GM19372 (cell line): ENCODE data around the gene DUSP28.
"Not testable (repeated sequence)": the region's sequence is repeated elsewhere in the genome, so short reads cannot be mapped to it uniquely, and the experiment has no call there.

Experiments
- ATAC-seq: cut with Tn5 transposase; IDR thresholded peaks from one replicate; pipeline ENCODE4 v1.9.1; 2021; ENCODE audit warnings: mild to moderate bottlenecking, low read depth, moderate library complexity; ENCODE audit not compliant: unreplicated experiment

Gene DUSP28

DNA sequence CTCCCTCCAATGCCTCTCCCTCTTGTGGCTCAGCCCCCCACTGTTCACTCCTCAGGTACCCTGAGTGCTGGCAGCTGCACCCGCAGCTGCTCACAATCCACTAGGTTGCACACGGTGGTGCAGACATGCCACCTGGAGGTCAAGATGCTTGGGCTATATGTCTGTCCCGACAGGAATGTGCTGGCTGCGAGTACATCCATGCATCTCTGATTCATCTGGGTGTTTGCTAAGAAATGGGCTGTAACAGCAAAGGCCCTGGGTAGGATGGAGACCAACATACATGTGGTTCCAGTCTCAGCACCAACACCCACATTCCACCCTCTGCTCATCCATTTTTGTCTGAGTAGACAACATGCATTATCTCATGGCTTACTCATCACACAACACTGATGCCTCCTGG, 33.6 kb upstream of the DUSP28 start:
- ATAC-seq = no peak

GRCh38 chr2:240527153-240527750, 32.9 kb upstream of the DUSP28 start:
- no peak for ATAC-seq

GRCh38 chr2:240528406-240529040, 31.6 kb upstream of the DUSP28 start:
- ATAC-seq = no peak

- no peak for ATAC-seq
Measured at GRCh38 chr2:240529344-240529999, 30.7 kb upstream of the DUSP28 start.

DNA sequence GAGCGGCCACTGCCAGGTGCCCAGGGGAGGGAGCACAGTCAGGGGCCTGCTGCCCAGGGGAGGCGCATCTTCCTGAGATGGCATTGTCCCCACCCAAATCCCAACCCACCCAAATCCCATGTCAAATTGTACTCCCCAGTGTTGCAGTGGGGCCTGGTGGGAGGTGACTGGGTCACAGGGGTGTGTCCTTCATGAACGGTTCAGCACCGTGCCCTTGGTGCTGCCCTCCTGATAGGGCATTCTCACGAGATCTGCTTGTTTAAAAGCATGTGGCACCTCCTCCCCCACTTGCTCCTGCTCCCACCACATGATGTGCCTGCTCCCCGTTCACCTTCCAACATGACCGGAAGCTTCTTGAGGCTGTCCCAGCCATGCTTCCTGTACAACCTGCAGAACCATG, 30.0 kb upstream of the DUSP28 start:
- no peak for ATAC-seq

DNA sequence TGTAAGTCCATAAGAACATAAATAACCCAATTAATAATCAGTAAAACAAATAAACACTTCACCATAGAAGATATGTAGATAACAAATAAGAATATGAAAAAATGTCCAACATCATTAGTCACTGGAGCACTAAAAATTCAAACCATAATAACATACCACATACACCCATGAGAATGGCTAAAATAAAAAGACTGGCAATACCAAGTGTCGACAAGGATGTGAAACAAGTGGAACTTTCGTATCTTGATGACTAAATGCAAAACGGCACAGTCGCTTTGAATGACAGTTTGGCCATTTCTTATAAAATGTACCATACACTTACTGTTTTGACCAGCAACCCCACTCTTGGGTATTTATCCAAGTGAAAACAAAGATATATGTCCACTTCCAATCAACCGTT, 29.1 kb upstream of the DUSP28 start:
- no peak for ATAC-seq

GRCh38 chr2:240532031-240532775, 28.0 kb upstream of the DUSP28 start:
- ATAC-seq = no peak

DNA sequence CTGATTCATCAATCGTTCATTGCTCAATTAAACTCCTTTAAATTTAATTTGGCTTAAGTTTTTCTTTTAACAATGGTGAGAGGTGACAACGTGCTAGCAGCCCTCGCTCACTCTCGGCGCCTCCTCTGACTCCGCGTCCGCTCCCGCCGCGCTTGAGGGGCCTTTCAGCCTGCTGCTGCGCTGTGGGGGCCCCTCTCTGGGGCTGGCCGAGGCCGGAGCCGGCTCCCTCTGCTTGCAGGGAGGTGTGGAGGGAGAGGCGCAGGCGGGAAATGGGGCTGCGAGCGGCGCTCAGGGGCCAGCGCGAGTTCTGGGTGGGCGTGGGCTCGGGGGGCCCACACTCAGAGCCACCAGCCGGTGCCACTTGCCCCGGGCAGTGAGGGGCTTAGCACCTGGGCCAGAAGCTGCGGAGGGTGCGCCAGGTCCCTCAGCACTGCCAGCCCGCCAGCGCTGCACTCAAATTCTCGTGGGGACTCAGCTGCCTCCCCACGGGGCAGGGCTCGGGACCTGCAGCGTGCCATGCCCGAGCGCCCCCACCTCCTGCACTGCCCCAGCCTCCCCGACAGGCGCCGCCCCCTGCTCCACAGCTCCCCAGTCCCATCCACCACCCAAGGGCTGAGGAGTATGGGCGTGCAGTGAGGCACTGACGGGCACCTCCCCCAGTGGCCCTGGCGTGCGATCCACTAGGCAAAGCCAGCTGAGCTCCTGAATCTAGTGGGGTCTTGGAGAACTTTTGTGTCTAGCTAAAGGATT, 22.0 kb upstream of the DUSP28 start:
- ATAC-seq = no peak

DNA sequence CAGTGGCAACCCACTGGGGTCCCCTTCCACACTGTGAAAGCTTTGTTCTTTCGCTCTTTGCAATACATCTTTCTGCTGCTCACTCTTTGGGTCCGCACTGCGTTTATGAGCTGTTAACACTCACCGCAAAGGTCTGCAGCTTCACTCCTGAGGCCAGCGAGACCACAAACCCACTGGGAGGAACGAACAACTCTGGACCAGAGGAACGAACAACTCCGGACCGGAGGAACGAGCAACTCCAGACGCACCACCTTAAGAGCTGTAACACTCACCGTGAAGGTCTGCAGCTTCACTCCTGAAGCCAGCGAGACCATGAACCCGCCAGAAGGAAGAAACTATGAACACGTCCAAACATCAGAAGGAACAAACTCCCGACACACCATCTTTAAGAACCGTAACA, 21.1 kb upstream of the DUSP28 start:
- not testable (repeated sequence) for ATAC-seq

DNA sequence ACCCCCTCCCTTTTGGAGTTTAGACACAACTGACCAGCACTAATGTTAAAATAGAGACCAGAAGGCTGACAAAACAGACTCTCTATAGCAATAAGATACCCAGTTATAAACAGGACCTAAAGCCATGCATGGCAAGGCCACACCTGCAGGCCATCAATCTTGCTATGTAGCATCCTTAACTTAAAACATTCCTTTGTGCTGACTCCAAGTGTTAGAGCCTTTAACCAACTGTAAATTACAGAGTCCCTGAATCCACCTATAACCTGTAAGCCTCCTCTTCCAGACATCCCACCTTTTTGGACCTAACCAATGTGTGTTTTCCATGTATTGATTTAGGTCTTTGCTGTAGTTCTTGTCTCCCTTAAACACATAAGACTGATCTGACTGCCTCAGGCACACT, 20.3 kb upstream of the DUSP28 start:
- no peak for ATAC-seq

GRCh38 chr2:240551288-240551687, 8.9 kb upstream of the DUSP28 start:
- no peak for ATAC-seq

DNA sequence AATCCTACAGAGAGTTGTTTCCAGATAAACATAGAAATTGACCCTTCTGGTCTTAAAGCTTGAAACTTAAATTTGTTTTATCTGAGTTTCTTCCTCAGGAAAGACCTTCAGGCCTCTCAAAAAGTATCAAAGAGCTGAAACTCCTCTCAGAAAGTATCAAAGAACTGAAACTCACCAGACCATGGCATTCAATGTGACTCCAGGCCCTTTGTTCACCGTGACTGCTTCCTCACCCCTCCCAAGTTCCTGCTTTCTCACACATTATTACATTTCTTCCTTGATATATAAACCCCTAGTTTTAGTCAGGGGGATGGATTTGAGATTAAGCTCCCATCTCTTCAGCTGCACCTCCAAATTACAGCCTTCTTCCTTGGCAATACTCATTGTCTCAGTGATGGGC, 8.3 kb upstream of the DUSP28 start:
- ATAC-seq = no peak

GRCh38 chr2:240553956-240554480, 6.1 kb upstream of the DUSP28 start:
- ATAC-seq = no peak

- no peak for ATAC-seq
Measured at GRCh38 chr2:240554767-240555493, 5.2 kb upstream of the DUSP28 start.

DNA sequence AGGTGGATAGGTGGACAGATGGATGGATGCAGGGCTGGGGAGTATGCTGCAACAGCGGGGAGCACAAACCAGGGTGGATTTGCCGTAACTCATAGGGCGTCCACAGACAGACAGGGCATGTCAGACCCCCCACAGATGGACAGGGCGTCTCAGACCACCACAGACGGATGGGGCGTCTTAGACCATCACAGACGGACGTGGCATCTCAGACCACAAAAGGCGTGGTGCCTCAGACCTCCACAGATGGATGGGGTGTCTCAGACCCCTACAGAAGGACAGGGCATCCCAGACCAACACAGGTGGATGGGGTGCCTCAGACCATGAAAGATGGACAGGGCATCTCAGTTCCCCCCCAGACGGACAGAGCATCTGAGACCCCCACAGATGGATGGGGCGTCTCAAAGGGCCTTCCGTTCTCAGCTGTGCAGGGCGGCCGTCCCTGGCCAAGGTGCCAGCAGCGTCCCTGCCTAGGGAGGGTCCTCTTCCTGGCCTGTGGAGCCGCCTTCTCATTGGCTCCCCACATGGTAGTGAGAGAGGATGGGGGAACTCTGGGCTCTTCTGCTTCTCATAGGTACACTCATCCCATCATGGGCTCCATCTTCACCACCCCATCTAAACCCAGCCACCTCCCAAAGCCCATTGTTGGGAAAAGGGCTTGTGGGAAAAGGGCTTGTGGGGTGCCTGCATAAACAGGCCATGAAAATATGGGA, 4.5 kb upstream of the DUSP28 start:
- no peak for ATAC-seq

GRCh38 chr2:240556553-240557100, 3.5 kb upstream of the DUSP28 start:
- ATAC-seq = no peak

DNA sequence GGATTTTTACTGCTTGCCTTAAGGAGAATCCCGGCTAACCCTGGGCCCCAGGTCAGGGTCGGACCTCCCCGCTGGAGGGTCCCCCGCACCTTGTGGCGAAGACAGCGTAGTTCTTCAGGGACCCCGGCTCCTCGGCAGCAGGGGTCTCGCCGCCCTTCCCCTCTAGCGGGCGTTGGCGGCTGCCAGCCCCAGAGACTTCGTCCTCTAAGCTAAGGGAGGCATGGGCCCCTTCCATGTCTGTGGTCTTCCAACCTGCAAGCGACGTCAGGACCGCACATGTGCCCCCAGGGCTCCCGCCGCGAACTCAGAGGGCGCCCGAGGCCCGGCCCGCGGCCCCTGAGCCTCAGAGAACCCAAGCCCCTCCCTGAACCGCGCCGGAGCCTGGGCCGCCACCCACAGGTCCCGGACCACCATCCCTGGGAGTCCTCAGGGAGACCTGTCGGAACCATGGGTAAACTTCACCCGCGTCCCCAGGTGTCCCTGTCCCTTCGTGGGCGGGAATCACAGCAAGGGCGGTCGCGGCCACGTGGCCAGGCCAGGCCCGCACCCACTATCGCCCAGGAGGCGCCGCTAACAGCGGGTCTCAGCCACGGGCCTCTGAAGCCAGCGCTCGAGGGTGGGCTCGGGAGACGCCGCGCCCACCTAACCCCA, 2.9 kb upstream of the DUSP28 start:
- ATAC-seq = no peak

DNA sequence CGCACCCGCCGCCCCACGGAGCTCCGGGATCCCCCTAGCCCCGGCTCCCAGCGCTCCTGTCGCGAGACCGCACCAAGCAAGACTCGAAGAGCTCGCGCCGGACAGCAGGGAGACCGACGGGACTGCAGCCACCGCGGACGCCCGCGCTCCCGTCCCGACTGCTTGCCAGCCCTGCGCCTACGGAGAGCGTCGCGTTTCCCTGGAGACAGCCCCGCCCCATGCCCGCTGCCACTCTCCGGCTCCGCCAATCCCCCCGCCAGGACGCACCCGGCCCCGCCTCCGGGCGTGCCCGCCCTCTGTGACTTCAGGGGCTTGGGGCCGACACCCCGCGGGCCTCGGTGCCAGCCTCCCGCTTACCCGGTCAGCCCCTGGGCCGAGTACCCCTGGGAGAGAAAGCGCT, 2.3 kb upstream of the DUSP28 start, which contains the start of gene ANKMY1:
Gene ANKMY1 (minus strand): TSS at position 181 of the 400 bp plus-strand sequence. CDS start 653 bp downstream, outside the sequence.
- ATAC-seq = no peak
